Measurements from ENCODE around the gene MERTK. TPM values are rescaled to one million over a fixed set of nuclear protein-coding genes. Genes with fewer than 3 reads are reported as not detected.
"Not testable (repeated sequence)": the region's sequence is repeated elsewhere in the genome, so short reads cannot be mapped to it uniquely, and the experiment has no call there.

MERTK gene
- total RNA-seq, 1 donor from 2014 or later: not detected

- H3K27me3 Mint-ChIP-seq: peaks cover 9% of the 10 kb centered on the region
- TF ChIP-seq CTCF (IDR thresholded peaks at IDR 0.05): no peak
- no peak overlapping the region for H3K4me3 Mint-ChIP-seq
- H3K36me3 Mint-ChIP-seq (ENCODE audit: low read depth): no peaks in the 10 kb centered on the region
- no peaks in the 10 kb centered on the region for H3K4me1 Mint-ChIP-seq
- ATAC-seq (ENCODE audit: low read depth) (no peak), DNase-seq (no peak)
- ChIA-PET POLR2A (no interaction called here), CTCF (no interaction called here)
- intact Hi-C loops (cut with micrococcal nuclease): no loop called here
- no peaks in the 10 kb centered on the region for H3K9me3 Mint-ChIP-seq
- H3K27ac Mint-ChIP-seq: no peak overlapping the region
Observed at GRCh38 chr2:111957872-111958354, 59.5 kb downstream of the MERTK start.

DNA sequence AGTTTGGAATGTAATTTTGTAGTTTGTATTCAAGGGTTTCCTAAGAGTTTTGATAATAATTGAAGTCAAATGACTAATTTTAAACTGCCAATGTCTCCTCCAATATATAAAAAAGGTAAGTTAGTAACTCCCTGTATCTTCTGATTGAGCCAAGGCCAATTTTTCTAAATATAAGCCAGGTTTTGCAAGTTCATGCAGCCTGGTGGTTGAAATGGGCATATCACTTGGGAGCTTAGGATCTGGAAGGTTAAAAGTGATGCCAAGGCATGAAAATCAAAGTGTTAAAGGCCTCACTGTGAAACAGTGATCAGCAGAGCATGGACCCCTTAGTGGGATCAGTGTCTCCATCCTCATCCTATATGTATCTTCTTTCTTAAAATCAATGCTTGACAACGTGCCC is 60.5 kb downstream of the MERTK start:
- Mint-ChIP-seq H3K27me3 (peaks cover 5% of the 10 kb centered on the region), H3K36me3 (ENCODE audit: low read depth) (no peaks in the 10 kb centered on the region), H3K4me1 (no peaks in the 10 kb centered on the region), H3K9me3 (no peaks in the 10 kb centered on the region), H3K4me3 (no peak overlapping the region), H3K27ac (no peak overlapping the region)
- no peak for DNase-seq
- TF ChIP-seq CTCF (IDR thresholded peaks at IDR 0.05): no peak
- ChIA-PET POLR2A (no interaction called here), CTCF (no interaction called here)
- no peak for ATAC-seq (ENCODE audit: low read depth)
- intact Hi-C loops (cut with micrococcal nuclease): no loop called here

- Mint-ChIP-seq H3K9me3 (no peaks in the 10 kb centered on the region), H3K36me3 (ENCODE audit: low read depth) (no peaks in the 10 kb centered on the region), H3K4me1 (no peaks in the 10 kb centered on the region), H3K4me3 (no peak overlapping the region), H3K27me3 (peaks cover 5% of the 10 kb centered on the region), H3K27ac (no peak overlapping the region)
- intact Hi-C loops (cut with micrococcal nuclease): no loop called here
- no peak for DNase-seq
- no peak for ATAC-seq (ENCODE audit: low read depth)
- ChIA-PET CTCF (no interaction called here), POLR2A (no interaction called here)
- no peak for TF ChIP-seq CTCF (IDR thresholded peaks at IDR 0.05)
Observed at GRCh38 chr2:111961663-111962062, 63.3 kb downstream of the MERTK start.

DNA sequence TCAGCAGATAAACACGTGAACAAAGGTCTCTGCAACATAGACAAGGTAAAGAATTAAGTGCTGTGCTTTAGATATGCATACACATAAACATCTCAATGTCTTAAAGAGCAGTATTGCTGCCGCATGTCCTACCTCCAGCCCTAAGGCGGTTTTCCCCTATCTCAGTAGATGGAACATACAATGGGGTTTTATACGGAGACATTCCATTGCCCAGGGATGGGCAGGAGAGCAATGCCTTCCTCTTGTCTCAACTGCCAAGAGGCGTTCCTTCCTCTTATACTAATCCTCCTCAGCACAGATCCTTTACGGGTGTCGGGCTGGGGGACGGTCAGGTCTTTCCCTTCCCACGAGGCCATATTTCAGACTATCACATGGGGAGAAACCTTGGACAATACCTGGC is 64.7 kb downstream of the MERTK start:
- DNase-seq; H3K36me3 Mint-ChIP-seq (ENCODE audit: low read depth); H3K4me3 Mint-ChIP-seq; H3K4me1 Mint-ChIP-seq; ATAC-seq (ENCODE audit: low read depth); intact Hi-C loops (cut with micrococcal nuclease); H3K27ac Mint-ChIP-seq; H3K27me3 Mint-ChIP-seq; POLR2A ChIA-PET; CTCF ChIA-PET; H3K9me3 Mint-ChIP-seq: not testable (repeated sequence)

DNA sequence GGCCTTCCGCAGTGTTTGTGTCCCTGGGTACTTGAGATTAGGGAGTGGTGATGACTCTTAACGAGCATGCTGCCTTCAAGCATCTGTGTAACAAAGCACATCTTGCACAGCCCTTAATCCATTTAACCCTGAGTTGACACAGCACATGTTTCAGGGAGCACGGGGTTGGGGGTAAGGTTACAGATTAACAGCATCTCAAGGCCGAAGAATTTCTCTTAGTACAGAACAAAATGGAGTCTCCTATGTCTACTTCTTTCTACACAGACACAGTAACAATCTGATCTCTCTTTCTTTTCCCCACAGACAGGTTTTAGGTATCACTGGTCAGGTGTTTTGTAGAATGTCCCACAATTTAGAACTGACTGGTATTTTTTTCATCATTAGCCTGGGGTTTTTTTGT is 65.1 kb downstream of the MERTK start:
- intact Hi-C loops (cut with micrococcal nuclease); H3K36me3 Mint-ChIP-seq (ENCODE audit: low read depth); H3K27me3 Mint-ChIP-seq; CTCF ChIA-PET; ATAC-seq (ENCODE audit: low read depth); H3K4me1 Mint-ChIP-seq; DNase-seq; H3K27ac Mint-ChIP-seq; H3K4me3 Mint-ChIP-seq; H3K9me3 Mint-ChIP-seq; POLR2A ChIA-PET: not testable (repeated sequence)

DNA sequence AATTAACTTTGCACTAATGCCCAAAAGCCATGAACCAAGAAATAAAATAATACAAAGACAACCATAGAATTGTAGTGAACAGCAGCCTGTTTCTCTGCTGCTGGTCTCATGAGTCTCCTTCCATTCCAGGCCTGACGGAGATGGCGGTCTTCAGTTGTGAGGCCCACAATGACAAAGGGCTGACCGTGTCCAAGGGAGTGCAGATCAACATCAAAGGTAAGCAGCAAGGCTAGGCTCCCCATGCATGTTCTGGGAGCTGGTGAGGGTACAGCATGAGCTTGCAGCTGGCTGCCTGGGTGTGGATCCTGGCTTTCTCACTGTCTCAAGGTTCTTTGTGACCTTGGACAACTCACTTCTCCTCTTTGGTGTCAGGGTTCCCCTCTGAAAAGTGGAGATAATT is 66.7 kb downstream of the MERTK start:
- no peak for TF ChIP-seq CTCF (IDR thresholded peaks at IDR 0.05)
- Mint-ChIP-seq H3K27ac (no peak overlapping the region), H3K4me1 (no peaks in the 10 kb centered on the region), H3K36me3 (ENCODE audit: low read depth) (no peaks in the 10 kb centered on the region), H3K4me3 (no peak overlapping the region), H3K27me3 (peaks cover 7% of the 10 kb centered on the region), H3K9me3 (no peaks in the 10 kb centered on the region)
- ChIA-PET CTCF (no interaction called here), POLR2A (no interaction called here)
- intact Hi-C loops (cut with micrococcal nuclease): no loop called here
- DNase-seq: no peak
- no peak for ATAC-seq (ENCODE audit: low read depth)
